ENCODE results near the gene RFTN1. TPM values are rescaled to one million over a fixed set of nuclear protein-coding genes. Genes with fewer than 3 reads are reported as not detected.

Gene RFTN1
- total and polyA plus RNA-seq, 9 of the 15 experiments (the other 6 are each of a cell fraction or from before 2014, with no cell fraction given): 0.08 to 0.51 (median 0.11) TPM; not detected in 6

DNA sequence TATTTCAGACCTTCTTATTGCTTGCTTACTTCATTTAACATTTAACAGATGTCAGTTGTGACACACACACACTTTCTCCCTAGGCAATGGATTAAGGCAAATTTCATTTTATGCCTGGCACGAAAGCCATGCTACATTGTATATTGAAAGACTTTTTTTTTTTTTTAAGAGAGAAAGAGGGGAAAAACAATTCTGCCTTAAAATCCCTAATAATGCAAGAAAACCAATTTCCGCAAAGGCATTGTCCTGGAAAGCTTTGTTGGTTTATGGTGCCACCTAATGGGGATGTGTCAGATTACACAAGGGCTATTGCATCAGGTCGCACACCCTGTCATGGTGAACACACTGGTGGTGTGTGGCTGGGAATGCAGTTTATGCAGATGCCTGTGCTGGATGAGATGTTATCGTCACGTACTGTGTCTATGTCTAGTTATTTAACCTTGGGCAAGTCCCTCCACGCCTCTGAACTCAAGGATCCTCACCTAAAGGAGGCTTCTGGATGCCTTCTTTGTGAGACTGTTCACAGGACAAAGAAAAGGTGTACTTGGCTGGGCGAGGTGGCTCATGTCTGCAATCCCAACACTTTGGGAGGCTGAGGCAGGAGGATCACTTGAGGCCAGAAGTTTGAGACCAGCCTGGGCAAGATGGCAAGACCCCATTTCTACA, 37.3 kb upstream of the RFTN1 start (continued):
- TF ChIP-seq, protein P1, sequence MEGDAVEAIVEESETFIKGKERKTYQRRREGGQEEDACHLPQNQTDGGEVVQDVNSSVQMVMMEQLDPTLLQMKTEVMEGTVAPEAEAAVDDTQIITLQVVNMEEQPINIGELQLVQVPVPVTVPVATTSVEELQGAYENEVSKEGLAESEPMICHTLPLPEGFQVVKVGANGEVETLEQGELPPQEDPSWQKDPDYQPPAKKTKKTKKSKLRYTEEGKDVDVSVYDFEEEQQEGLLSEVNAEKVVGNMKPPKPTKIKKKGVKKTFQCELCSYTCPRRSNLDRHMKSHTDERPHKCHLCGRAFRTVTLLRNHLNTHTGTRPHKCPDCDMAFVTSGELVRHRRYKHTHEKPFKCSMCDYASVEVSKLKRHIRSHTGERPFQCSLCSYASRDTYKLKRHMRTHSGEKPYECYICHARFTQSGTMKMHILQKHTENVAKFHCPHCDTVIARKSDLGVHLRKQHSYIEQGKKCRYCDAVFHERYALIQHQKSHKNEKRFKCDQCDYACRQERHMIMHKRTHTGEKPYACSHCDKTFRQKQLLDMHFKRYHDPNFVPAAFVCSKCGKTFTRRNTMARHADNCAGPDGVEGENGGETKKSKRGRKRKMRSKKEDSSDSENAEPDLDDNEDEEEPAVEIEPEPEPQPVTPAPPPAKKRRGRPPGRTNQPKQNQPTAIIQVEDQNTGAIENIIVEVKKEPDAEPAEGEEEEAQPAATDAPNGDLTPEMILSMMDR (IDR thresholded peaks at IDR 0.05 in 2 of 3, conservative IDR thresholded peaks at IDR 0.05 in 1 of 3; ENCODE audit: insufficient read depth in 2 of 3, low read depth in 1 of 3, low read length in 3 of 3): peak; percentile 89 to 97 (median 93)
- TF ChIP-seq NFIC (IDR thresholded peaks at IDR 0.05): peak; percentile 5; the same call in 1 of the 2 replicates
- peak; percentile 91 for TF ChIP-seq SMC3 (conservative IDR thresholded peaks at IDR 0.05; ENCODE audit: insufficient read depth, low read depth, low read length)
- peak; percentile 96 for TF ChIP-seq EP400 (IDR thresholded peaks at IDR 0.05)
- TF ChIP-seq PCBP1 (IDR thresholded peaks at IDR 0.05; ENCODE audit: low read depth, low read length, poor library complexity, severe bottlenecking): no peak
- no peak for TF ChIP-seq RBFOX2 (IDR thresholded peaks at IDR 0.05; ENCODE audit: low read depth, low read length)
- TF ChIP-seq MAZ (CRISPR knock-in tag; conservative IDR thresholded peaks at IDR 0.05 in 1 of 2, IDR thresholded peaks at IDR 0.05 in 1 of 2): peak in 1 of 2 experiments; percentile 47; a peak in 1 of 4 replicates
- TF ChIP-seq, protein P2, sequence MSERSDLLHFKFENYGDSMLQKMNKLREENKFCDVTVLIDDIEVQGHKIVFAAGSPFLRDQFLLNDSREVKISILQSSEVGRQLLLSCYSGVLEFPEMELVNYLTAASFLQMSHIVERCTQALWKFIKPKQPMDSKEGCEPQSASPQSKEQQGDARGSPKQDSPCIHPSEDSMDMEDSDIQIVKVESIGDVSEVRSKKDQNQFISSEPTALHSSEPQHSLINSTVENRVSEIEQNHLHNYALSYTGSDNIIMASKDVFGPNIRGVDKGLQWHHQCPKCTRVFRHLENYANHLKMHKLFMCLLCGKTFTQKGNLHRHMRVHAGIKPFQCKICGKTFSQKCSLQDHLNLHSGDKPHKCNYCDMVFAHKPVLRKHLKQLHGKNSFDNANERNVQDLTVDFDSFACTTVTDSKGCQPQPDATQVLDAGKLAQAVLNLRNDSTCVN (CRISPR knock-in tag; IDR thresholded peaks at IDR 0.05): no peak
- TF ChIP-seq SETDB1 (IDR thresholded peaks at IDR 0.05; ENCODE audit: low read length): no peak
- no peak for TF ChIP-seq RBM15 (IDR thresholded peaks at IDR 0.05; ENCODE audit: insufficient read depth, low read length)
- TF ChIP-seq NBN (IDR thresholded peaks at IDR 0.05; ENCODE audit: low read depth): peak; percentile 12; the same call in 1 of the 2 replicates
- no peak for TF ChIP-seq MCM7 (IDR thresholded peaks at IDR 0.05)
- TF ChIP-seq RFX7 (CRISPR knock-in tag; IDR thresholded peaks at IDR 0.05): no peak
- no peak for TF ChIP-seq U2AF1 (optimal IDR thresholded peaks at IDR 0.05; ENCODE audit: low read depth, low read length)
- TF ChIP-seq ZNF12 (CRISPR knock-in tag; IDR thresholded peaks at IDR 0.05): no peak
- TF ChIP-seq BRCA1 (IDR thresholded peaks at IDR 0.05): no peak
- no peak for TF ChIP-seq BRCA1 (CRISPR knock-in tag; IDR thresholded peaks at IDR 0.05)
- TF ChIP-seq, protein P3, sequence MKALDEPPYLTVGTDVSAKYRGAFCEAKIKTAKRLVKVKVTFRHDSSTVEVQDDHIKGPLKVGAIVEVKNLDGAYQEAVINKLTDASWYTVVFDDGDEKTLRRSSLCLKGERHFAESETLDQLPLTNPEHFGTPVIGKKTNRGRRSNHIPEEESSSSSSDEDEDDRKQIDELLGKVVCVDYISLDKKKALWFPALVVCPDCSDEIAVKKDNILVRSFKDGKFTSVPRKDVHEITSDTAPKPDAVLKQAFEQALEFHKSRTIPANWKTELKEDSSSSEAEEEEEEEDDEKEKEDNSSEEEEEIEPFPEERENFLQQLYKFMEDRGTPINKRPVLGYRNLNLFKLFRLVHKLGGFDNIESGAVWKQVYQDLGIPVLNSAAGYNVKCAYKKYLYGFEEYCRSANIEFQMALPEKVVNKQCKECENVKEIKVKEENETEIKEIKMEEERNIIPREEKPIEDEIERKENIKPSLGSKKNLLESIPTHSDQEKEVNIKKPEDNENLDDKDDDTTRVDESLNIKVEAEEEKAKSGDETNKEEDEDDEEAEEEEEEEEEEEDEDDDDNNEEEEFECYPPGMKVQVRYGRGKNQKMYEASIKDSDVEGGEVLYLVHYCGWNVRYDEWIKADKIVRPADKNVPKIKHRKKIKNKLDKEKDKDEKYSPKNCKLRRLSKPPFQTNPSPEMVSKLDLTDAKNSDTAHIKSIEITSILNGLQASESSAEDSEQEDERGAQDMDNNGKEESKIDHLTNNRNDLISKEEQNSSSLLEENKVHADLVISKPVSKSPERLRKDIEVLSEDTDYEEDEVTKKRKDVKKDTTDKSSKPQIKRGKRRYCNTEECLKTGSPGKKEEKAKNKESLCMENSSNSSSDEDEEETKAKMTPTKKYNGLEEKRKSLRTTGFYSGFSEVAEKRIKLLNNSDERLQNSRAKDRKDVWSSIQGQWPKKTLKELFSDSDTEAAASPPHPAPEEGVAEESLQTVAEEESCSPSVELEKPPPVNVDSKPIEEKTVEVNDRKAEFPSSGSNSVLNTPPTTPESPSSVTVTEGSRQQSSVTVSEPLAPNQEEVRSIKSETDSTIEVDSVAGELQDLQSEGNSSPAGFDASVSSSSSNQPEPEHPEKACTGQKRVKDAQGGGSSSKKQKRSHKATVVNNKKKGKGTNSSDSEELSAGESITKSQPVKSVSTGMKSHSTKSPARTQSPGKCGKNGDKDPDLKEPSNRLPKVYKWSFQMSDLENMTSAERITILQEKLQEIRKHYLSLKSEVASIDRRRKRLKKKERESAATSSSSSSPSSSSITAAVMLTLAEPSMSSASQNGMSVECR (CRISPR knock-in tag; IDR thresholded peaks at IDR 0.05): no peak
- TF ChIP-seq NCOR1 (IDR thresholded peaks at IDR 0.05): no peak
- TF ChIP-seq NFXL1 (CRISPR knock-in tag; IDR thresholded peaks at IDR 0.05): no peak
- no peak for TF ChIP-seq ZNF668 (CRISPR knock-in tag; IDR thresholded peaks at IDR 0.05)
